ENCODE data around the gene MSH3. TPM values are rescaled to one million over a fixed set of nuclear protein-coding genes. Genes with fewer than 3 reads are reported as not detected.
"Not testable (repeated sequence)": the region's sequence is repeated elsewhere in the genome, so short reads cannot be mapped to it uniquely, and the experiment has no call there.

Gene MSH3
- polyA plus RNA-seq, 1 donor (not counting 4 experiments of a cell fraction or from before 2014, with no cell fraction given) = 11.1 TPM

GRCh38 chr5:80877592-80877991, 223.1 kb downstream of the MSH3 start:
- Histone ChIP-seq H3K36me3 (ENCODE audit: control insufficient read depth in 2 of 2, extremely low read depth in 1 of 2, insufficient read depth in 2 of 2, low read length in 2 of 2) (peaks cover 2 to 4% of the 10 kb centered on the region in 2 experiments), H3K9me3 (ENCODE audit: control insufficient read depth, low read depth, low read length) (no peaks in the 10 kb centered on the region), H4K20me1 (ENCODE audit: control insufficient read depth, extremely low read depth, insufficient read depth, low read length) (no peaks in the 10 kb centered on the region), H2AFZ (ENCODE audit: control insufficient read depth, low read length) (no peak overlapping the region), H3K9ac (ENCODE audit: control insufficient read depth, extremely low read depth, insufficient read depth, low read length) (no peak overlapping the region), H3K79me2 (ENCODE audit: control insufficient read depth, insufficient read depth, low read length) (no peaks in the 10 kb centered on the region), H3K27me3 (ENCODE audit: control insufficient read depth, extremely low read depth, insufficient read depth, low read length) (no peaks in the 10 kb centered on the region), H3K4me2 (ENCODE audit: control insufficient read depth, extremely low read depth, insufficient read depth, low read depth, low read length) (no peak overlapping the region), H3K4me3 (ENCODE audit: control insufficient read depth in 2 of 3, extremely low read depth in 1 of 3, insufficient read depth in 2 of 3, low read depth in 1 of 3, low read length in 3 of 3) (no peak overlapping the region), H3K27ac (ENCODE audit: control insufficient read depth, insufficient read depth, low read length) (no peak overlapping the region), H3K9me1 (ENCODE audit: control insufficient read depth, extremely low read depth, insufficient read depth, low read length) (no peaks in the 10 kb centered on the region), H3K4me1 (ENCODE audit: control insufficient read depth, extremely low read depth, insufficient read depth, low read length) (no peaks in the 10 kb centered on the region)
- no peak for FAIRE-seq
- dilution Hi-C loops (cut with MboI; ENCODE audit: extremely low pct_ligation_motif_present, low sequenced_read_pairs) = no loop called here
- TF ChIP-seq CTCF (optimal IDR thresholded peaks at IDR 0.05 in 1 of 3, IDR thresholded peaks at IDR 0.05 in 1 of 3, conservative IDR thresholded peaks at IDR 0.05 in 1 of 3; ENCODE audit: extremely low read depth in 1 of 3, insufficient read depth in 2 of 3, low read length in 3 of 3) (no peak), EZH2 (IDR thresholded peaks at IDR 0.05; ENCODE audit: low read length) (no peak)
- no peak for DNase-seq (ENCODE audit: low read depth, low spot score)

GRCh38 chr5:80881726-80882125, 227.3 kb downstream of the MSH3 start:
- Histone ChIP-seq H3K27me3 (ENCODE audit: control insufficient read depth, extremely low read depth, insufficient read depth, low read length) (no peaks in the 10 kb centered on the region), H2AFZ (ENCODE audit: control insufficient read depth, low read length) (no peak overlapping the region), H3K4me1 (ENCODE audit: control insufficient read depth, extremely low read depth, insufficient read depth, low read length) (peaks cover 5% of the 10 kb centered on the region), H3K9me3 (ENCODE audit: control insufficient read depth, low read depth, low read length) (no peaks in the 10 kb centered on the region), H3K9ac (ENCODE audit: control insufficient read depth, extremely low read depth, insufficient read depth, low read length) (no peak overlapping the region), H3K4me3 (ENCODE audit: control insufficient read depth in 2 of 3, extremely low read depth in 1 of 3, insufficient read depth in 2 of 3, low read depth in 1 of 3, low read length in 3 of 3) (no peak overlapping the region), H3K4me2 (ENCODE audit: control insufficient read depth, extremely low read depth, insufficient read depth, low read depth, low read length) (no peak overlapping the region), H4K20me1 (ENCODE audit: control insufficient read depth, extremely low read depth, insufficient read depth, low read length) (no peaks in the 10 kb centered on the region), H3K9me1 (ENCODE audit: control insufficient read depth, extremely low read depth, insufficient read depth, low read length) (no peaks in the 10 kb centered on the region), H3K36me3 (ENCODE audit: control insufficient read depth in 2 of 2, extremely low read depth in 1 of 2, insufficient read depth in 2 of 2, low read length in 2 of 2) (peaks cover 0 to 4% of the 10 kb centered on the region in 2 experiments), H3K79me2 (ENCODE audit: control insufficient read depth, insufficient read depth, low read length) (no peaks in the 10 kb centered on the region), H3K27ac (ENCODE audit: control insufficient read depth, insufficient read depth, low read length) (no peak overlapping the region)
- no peak for DNase-seq (ENCODE audit: low read depth, low spot score)
- dilution Hi-C loops (cut with MboI; ENCODE audit: extremely low pct_ligation_motif_present, low sequenced_read_pairs) = no loop called here
- no peak for FAIRE-seq
- TF ChIP-seq EZH2 (IDR thresholded peaks at IDR 0.05; ENCODE audit: low read length) (no peak), CTCF (optimal IDR thresholded peaks at IDR 0.05 in 1 of 3, IDR thresholded peaks at IDR 0.05 in 1 of 3, conservative IDR thresholded peaks at IDR 0.05 in 1 of 3; ENCODE audit: extremely low read depth in 1 of 3, insufficient read depth in 2 of 3, low read length in 3 of 3) (no peak)

- H3K4me1 ChIP-seq (ENCODE audit: control insufficient read depth, extremely low read depth, insufficient read depth, low read length); H3K9me1 ChIP-seq (ENCODE audit: control insufficient read depth, extremely low read depth, insufficient read depth, low read length); H3K4me3 ChIP-seq (ENCODE audit: control insufficient read depth in 2 of 3, extremely low read depth in 1 of 3, insufficient read depth in 2 of 3, low read depth in 1 of 3, low read length in 3 of 3); H3K27me3 ChIP-seq (ENCODE audit: control insufficient read depth, extremely low read depth, insufficient read depth, low read length); DNase-seq (ENCODE audit: low read depth, low spot score); H2AFZ ChIP-seq (ENCODE audit: control insufficient read depth, low read length); H3K4me2 ChIP-seq (ENCODE audit: control insufficient read depth, extremely low read depth, insufficient read depth, low read depth, low read length); H3K9ac ChIP-seq (ENCODE audit: control insufficient read depth, extremely low read depth, insufficient read depth, low read length); H3K9me3 ChIP-seq (ENCODE audit: control insufficient read depth, low read depth, low read length); H3K79me2 ChIP-seq (ENCODE audit: control insufficient read depth, insufficient read depth, low read length); dilution Hi-C loops (cut with MboI; ENCODE audit: extremely low pct_ligation_motif_present, low sequenced_read_pairs); H3K36me3 ChIP-seq (ENCODE audit: control insufficient read depth in 2 of 2, extremely low read depth in 1 of 2, insufficient read depth in 2 of 2, low read length in 2 of 2); H3K27ac ChIP-seq (ENCODE audit: control insufficient read depth, insufficient read depth, low read length); H4K20me1 ChIP-seq (ENCODE audit: control insufficient read depth, extremely low read depth, insufficient read depth, low read length); FAIRE-seq: not testable (repeated sequence)
Measured at GRCh38 chr5:80883390-80883789, 228.9 kb downstream of the MSH3 start.

All from keratinocyte (primary cell).